Body of pancreas (tissue), 4 donors: ENCODE measurements around the gene S100A1. TPM values are rescaled to one million over a fixed set of nuclear protein-coding genes. Genes with fewer than 3 reads are reported as not detected.

Experiments
- ATAC-seq: fragments of 150-250 bp; one replicate; pipeline ENCODE4 v1.9.1; 2016
- DNase-seq, 4 donors: peaks; one replicate each; pipeline ENCODE4 v3.0.0-alpha.2; 2019
- H3K27ac ChIP-seq, 4 donors: fragments of 200-600 bp; sonication (generic); 1 replicate in 3 of 4; 2 replicates in 1 of 4; pipeline versions ENCODE4 v1.5.1 to v1.6.1; 2016 to 2019; ENCODE audit warnings: mild to moderate bottlenecking in 1 of 4, mixed read lengths in 1 of 4, moderate library complexity in 1 of 4
- H3K27me3 ChIP-seq, 2 donors: fragments of 200-600 bp; sonication (generic); one replicate each; pipeline ENCODE4 v1.6.0; 2016; ENCODE audit warnings: mild to moderate bottlenecking in 1 of 2
- H3K36me3 ChIP-seq, 2 donors: fragments of 200-600 bp; sonication (generic); replicated peaks in 1 of 2; 2 replicates each; pipeline ENCODE4 v1.5.1; 2016; ENCODE audit warnings: low read depth in 2 of 2; ENCODE audit not compliant: insufficient read depth in 1 of 2
- H3K4me1 ChIP-seq: fragments of 200-600 bp; sonication (generic); one replicate; pipeline ENCODE4 v1.6.0; 2016
- H3K4me3 ChIP-seq, 2 donors: fragments of 200-600 bp; sonication (generic); 1 replicate in 1 of 2; 2 replicates in 1 of 2; pipeline ENCODE4 v1.5.1; 2016 to 2019
- H3K9me3 ChIP-seq, 3 donors: fragments of 200-600 bp; sonication (generic); 1 replicate in 2 of 3; 2 replicates in 1 of 3; pipeline ENCODE4 v1.5.1; 2016
- POLR2A ChIP-seq, 3 donors: fragments of 450-650 bp; IDR thresholded peaks; one replicate each; pipeline ENCODE4 v1.6.1; 2016; ENCODE audit warnings: antibody characterized with exemption in 3 of 3, mild to moderate bottlenecking in 2 of 3
- WGBS, 2 donors: methylation state at CpG; one replicate each; pipeline ENCODE4 v1.1.5; 2017; 5-methylcytosine and 5-hydroxymethylcytosine counted together
- intact Hi-C: fragments of 100-400 bp; cut with DNase I; formaldehyde crosslinking; loops from one replicate; pipeline ENCODE4 v1.15.1; 2023
- total RNA-seq, 2 donors: library from RNA; depleted of rRNA; stranded (reverse); fragments of >200 nt; gene quantifications; one replicate each; pipeline ENCODE4 v1.1.0, GENCODE V29; 2016
- TF ChIP-seq, protein P1 (sequence below), 7 experiments: fragments of 450-650 bp in 4 of 7; fragments of 200-600 bp in 3 of 7; sonication (generic) in 3 of 7; IDR thresholded peaks; one replicate each; pipeline ENCODE4 v1.5.1; 2016 to 2019; ENCODE audit warnings: antibody characterized with exemption in 7 of 7

Gene S100A1
- total RNA-seq, 2 donors from 2014 or later, result 7.3 to 57.0 TPM

DNA sequence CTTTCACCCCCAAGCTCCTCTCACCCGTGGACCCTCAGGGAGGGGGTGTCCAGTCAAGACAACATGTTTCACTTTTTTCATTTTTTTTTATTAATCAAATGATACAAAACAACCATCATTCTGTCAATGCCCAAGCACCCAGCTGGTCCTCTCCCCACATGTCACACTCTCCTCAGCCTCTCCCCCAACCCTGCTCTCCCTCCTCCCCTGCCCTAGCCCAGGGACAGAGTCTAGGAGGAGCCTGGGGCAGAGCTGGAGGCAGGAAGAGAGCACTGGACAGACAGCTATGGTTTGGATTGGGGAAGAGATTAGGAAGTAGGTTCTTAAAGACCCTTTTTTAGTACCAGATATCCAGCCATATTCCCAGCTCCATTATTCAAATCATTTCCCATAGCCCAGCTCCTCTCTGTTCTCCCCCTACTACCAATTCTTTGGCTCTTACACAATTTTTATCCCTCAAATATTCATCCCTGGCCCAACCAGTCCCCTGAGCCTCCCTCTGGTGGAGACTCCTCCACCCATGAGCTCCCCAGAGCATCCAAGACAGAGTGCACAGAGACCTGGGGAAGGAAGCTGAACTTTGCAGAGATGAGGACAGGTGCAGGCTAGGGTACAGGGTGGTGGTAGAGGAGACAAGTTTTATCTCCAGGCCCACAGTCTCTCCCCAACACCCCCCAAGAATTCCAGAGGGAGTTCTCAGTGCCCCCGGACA is 13.9 kb upstream of the S100A1 start:
- H3K27me3 ChIP-seq, result no peaks in the 10 kb centered on the region
- intact Hi-C loops, result loop anchor here (5.0 kb wide), 1 partner anchor 37 kb away; no protein-coding TSS in a partner anchor
- no peaks in the 10 kb centered on the region for H3K9me3 ChIP-seq
- 78 to 80% methylated on average over 2 of the region's 2 CpGs for WGBS, 2 donors
- peaks cover 51% of the 10 kb centered on the region for H3K4me1 ChIP-seq
- DNase-seq (no peak), ATAC-seq (no peak)
- H3K36me3 ChIP-seq, result no peaks in the 10 kb centered on the region
- no peak overlapping the region for H3K27ac ChIP-seq
- H3K4me3 ChIP-seq, result no peak overlapping the region
- TF ChIP-seq, protein P1, sequence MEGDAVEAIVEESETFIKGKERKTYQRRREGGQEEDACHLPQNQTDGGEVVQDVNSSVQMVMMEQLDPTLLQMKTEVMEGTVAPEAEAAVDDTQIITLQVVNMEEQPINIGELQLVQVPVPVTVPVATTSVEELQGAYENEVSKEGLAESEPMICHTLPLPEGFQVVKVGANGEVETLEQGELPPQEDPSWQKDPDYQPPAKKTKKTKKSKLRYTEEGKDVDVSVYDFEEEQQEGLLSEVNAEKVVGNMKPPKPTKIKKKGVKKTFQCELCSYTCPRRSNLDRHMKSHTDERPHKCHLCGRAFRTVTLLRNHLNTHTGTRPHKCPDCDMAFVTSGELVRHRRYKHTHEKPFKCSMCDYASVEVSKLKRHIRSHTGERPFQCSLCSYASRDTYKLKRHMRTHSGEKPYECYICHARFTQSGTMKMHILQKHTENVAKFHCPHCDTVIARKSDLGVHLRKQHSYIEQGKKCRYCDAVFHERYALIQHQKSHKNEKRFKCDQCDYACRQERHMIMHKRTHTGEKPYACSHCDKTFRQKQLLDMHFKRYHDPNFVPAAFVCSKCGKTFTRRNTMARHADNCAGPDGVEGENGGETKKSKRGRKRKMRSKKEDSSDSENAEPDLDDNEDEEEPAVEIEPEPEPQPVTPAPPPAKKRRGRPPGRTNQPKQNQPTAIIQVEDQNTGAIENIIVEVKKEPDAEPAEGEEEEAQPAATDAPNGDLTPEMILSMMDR (IDR thresholded peaks at IDR 0.05), result no peak
- TF ChIP-seq POLR2A (IDR thresholded peaks at IDR 0.05), result no peak

DNA sequence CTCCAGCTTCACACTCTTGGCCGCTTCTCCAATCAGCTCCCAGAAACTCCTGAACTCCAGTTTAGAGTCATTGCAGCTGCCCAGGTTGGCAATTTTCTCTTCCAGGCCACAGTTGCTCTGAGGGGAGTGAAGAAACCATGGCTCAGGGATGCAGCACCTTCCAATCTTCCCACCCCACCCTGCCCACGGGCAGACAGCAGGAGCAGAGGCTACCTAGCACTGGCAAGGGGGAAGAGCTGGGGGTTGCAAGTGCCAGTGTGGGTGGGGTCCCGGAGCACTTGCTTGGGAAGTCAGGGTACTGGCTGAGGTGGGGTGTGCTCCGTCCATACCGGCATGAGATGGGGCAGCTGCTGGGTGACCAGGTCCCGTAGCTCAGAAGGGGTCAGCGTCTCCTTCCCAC is 13.3 kb upstream of the S100A1 start:
- intact Hi-C loops, result loop anchor here (5.0 kb wide), 1 partner anchor 38 kb away; no protein-coding TSS in a partner anchor
- Histone ChIP-seq H3K36me3 (no peaks in the 10 kb centered on the region), H3K9me3 (no peaks in the 10 kb centered on the region), H3K4me3 (no peak overlapping the region), H3K4me1 (peaks cover 47% of the 10 kb centered on the region), H3K27ac (no peak overlapping the region), H3K27me3 (no peaks in the 10 kb centered on the region)
- no peak for ATAC-seq
- no peak for TF ChIP-seq POLR2A (IDR thresholded peaks at IDR 0.05)
- TF ChIP-seq, protein P1 (IDR thresholded peaks at IDR 0.05), result no peak
- WGBS, 2 donors, result 90 to 91% methylated on average over 4 to 7 of the region's 7 CpGs
- DNase-seq, result no peak

- WGBS, 2 donors, result 80 to 95% methylated on average over 1 to 2 of the region's 2 CpGs
- ATAC-seq (no peak), DNase-seq (no peak)
- Histone ChIP-seq H3K4me1 (peaks cover 42% of the 10 kb centered on the region), H3K4me3 (no peak overlapping the region), H3K27ac (peak overlapping the region in 3 of 4 donors; percentile 64 to 70 (median 70)), H3K27me3 (no peaks in the 10 kb centered on the region), H3K36me3 (no peaks in the 10 kb centered on the region), H3K9me3 (no peaks in the 10 kb centered on the region)
- TF ChIP-seq, protein P1 (IDR thresholded peaks at IDR 0.05), result no peak
- TF ChIP-seq POLR2A (IDR thresholded peaks at IDR 0.05), result no peak
- intact Hi-C loops, result no loop called here
Measured at GRCh38 chr1:153615406-153615805, 12.8 kb upstream of the S100A1 start.

GRCh38 chr1:153616144-153616916 is 11.9 kb upstream of the S100A1 start, which contains the start of gene S100A14:
TSS of gene S100A14 (minus strand) at chr1:153616325. CDS start at chr1:153615858, 467 bp downstream.
- H3K27me3 ChIP-seq, result no peaks in the 10 kb centered on the region
- peak within 1 kb of the TSS in 3 of 4 donors; percentile 64 to 70 (median 70) for H3K27ac ChIP-seq
- WGBS, 2 donors, result 55 to 70% methylated on average over 8 to 10 of the region's 10 CpGs
- ATAC-seq (peak; percentile 72), DNase-seq (peak; percentile 64 to 84 (median 74))
- H3K9me3 ChIP-seq, result no peaks in the 10 kb centered on the region
- intact Hi-C loops, result no loop called here
- TF ChIP-seq POLR2A (IDR thresholded peaks at IDR 0.05), result peak in 2 of 3 donors; percentile 36 to 47
- TF ChIP-seq, protein P1 (IDR thresholded peaks at IDR 0.05), result no peak
- peaks cover 36% of the 10 kb centered on the region for H3K4me1 ChIP-seq
- no peak within 1 kb of the TSS for H3K4me3 ChIP-seq
- H3K36me3 ChIP-seq, result no peaks in the 10 kb centered on the region
